Gastroesophageal sphincter (tissue), 3 donors: ENCODE data around the gene EXOSC7.

Experiments used
- CTCF ChIP-seq, 4 experiments: fragments of 200-600 bp in 2 of 4; fragments of 450-650 bp in 2 of 4; sonication (generic) in 1 of 4; IDR thresholded peaks; one replicate each; pipeline ENCODE4 v1.5.1; 2017 to 2019; ENCODE audit warnings: antibody characterized with exemption in 4 of 4, mild to moderate bottlenecking in 2 of 4, moderate library complexity in 2 of 4
- POLR2AphosphoS5 ChIP-seq: sonication (generic); formaldehyde crosslinking; IDR thresholded peaks from one replicate; pipeline ENCODE4 v1.6.1; 2017; ENCODE audit warnings: antibody characterized with exemption

GRCh38 chr3:45055411-45056143, 79.5 kb downstream of the EXOSC7 start:
- TF ChIP-seq POLR2AphosphoS5, result no peak
- peak in 1 of 4 experiments; percentile 25 for TF ChIP-seq CTCF (IDR thresholded peaks at IDR 0.05)
